ENCODE data around the gene DHX35. TPM values are rescaled to one million over a fixed set of nuclear protein-coding genes. Genes with fewer than 3 reads are reported as not detected.

Gene DHX35
- total RNA-seq, 2 experiments from 2014 or later = 16.9 to 17.0 TPM

DNA sequence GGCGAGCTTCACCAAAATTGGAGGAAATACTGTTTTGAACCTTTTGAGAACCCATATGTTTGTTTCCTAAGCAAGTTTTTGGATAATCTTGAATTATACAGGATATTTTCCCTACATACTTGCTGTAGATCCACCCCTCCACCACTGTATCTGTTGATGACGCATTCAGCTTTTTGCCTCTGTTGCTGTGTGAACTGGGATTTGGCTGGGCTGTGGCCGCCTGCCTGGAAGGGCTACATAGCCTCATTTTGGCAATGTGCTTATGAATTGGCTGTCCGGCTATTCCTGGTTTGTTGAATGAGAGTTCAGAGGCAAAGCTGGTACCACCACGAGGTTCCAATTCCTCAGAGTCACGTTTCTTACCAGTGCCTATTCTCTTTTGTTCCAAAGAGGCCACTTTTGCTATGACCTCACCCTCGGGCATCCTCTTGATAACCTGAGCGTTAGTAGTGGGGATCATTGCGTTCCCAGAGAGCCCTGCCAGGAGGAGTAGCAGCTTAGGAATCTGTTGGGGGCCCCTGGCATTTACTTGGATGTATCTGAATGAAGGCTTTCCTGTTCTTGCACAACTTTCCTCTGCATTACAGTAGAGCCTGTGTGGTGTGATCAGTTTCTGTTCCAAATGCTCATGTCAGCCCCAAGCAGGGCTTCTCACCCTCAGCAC lies 29.6 kb upstream of the DHX35 start:
- H3K4me3 Mint-ChIP-seq = no peak overlapping the region
- H3K27me3 Mint-ChIP-seq = no peaks in the 10 kb centered on the region
- no peak overlapping the region for H3K27ac Mint-ChIP-seq
- no peak for DNase-seq
- H3K36me3 Mint-ChIP-seq = peaks cover 16% of the 10 kb centered on the region
- H3K4me1 Mint-ChIP-seq = peaks cover 19% of the 10 kb centered on the region
- no peaks in the 10 kb centered on the region for H3K9me3 Mint-ChIP-seq

DNA sequence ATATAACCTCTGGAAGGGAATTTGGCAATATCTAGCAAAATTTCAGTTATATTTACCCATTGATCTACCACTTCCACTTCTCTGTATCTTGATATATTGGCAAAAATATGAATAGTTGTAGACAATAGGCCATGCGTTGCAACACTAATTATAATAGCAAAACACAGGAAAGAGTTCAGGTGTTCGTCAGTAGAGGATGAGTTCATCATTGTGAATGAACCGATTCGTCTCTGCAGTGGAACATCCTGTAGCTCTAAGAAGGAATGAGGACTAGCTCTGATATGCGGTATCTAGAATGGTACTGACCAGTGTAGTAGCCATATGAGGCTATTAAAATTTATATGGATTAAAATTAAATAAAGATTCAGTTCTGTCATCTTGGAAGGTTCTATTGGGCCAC lies 27.6 kb upstream of the DHX35 start:
- no peaks in the 10 kb centered on the region for H3K27me3 Mint-ChIP-seq
- H3K9me3 Mint-ChIP-seq = no peaks in the 10 kb centered on the region
- H3K4me1 Mint-ChIP-seq = peaks cover 4% of the 10 kb centered on the region
- no peak overlapping the region for H3K27ac Mint-ChIP-seq
- peaks cover 5% of the 10 kb centered on the region for H3K36me3 Mint-ChIP-seq
- H3K4me3 Mint-ChIP-seq = no peak overlapping the region
- DNase-seq = no peak

DNA sequence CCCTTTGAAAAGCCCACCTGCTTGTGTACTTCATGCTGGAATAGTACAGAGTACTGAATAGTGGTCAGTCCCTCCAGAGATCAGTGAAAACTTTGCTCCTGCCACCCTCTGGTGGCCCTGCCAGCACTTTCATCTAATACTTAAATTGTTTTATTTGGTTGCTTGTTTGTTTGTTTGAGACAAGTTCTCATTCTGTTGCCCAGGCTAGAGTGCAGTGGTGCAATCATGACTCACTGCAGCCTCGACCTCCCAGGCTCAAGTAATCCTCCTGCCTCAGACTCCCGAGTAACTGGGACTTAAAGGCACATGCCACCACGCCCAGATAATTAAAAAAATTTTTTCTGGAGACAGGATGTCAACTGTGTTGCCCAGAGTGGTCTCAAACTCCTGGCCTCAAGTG lies 26.9 kb upstream of the DHX35 start:
- Mint-ChIP-seq H3K9me3 (no peaks in the 10 kb centered on the region), H3K4me1 (no peaks in the 10 kb centered on the region), H3K36me3 (peaks cover 8% of the 10 kb centered on the region), H3K27me3 (no peaks in the 10 kb centered on the region), H3K27ac (no peak overlapping the region), H3K4me3 (no peak overlapping the region)
- no peak for DNase-seq

DNA sequence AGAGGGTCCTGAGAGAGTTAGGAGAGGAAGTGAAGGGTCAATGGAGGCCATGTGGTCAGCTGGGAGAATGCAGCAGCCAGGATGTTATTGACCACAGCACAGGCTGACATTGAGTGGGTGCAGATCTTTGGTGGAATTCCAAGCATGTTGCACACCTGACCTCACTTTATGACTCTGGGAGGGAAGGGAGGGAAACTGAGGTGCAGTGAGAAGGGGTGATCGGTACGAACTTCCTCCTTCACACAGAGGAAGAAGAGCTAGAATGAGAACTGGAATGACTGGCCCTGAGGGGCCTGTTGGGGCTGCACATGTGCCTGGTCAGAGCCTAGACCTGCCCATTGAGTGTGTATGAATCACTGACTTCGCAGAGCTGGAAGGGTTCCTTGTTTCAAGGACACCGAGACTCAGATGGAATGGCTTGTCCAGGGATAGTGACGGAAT lies 26.2 kb upstream of the DHX35 start:
- no peak overlapping the region for H3K4me3 Mint-ChIP-seq
- no peaks in the 10 kb centered on the region for H3K27me3 Mint-ChIP-seq
- peaks cover 8% of the 10 kb centered on the region for H3K36me3 Mint-ChIP-seq
- no peak overlapping the region for H3K27ac Mint-ChIP-seq
- no peaks in the 10 kb centered on the region for H3K4me1 Mint-ChIP-seq
- no peak for DNase-seq
- H3K9me3 Mint-ChIP-seq = no peaks in the 10 kb centered on the region

DNA sequence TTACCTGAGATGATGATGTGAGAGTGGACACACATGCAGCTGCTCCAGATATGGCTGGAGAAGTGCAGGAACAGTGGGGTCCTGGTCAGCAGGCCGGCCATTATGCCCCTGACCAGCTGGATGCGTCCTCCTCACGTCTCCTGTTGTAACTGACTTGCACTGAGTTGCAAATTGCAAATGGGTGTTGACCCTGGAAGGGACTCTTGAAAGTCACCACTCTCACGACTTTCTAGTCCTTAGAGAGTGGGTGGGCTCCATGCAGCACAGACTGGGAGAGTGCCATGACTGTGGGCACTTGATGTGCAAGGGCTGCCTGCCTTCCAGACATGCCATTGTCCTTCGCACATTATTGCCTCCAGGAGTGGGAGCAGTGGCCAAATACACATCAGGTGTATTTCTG lies 25.1 kb upstream of the DHX35 start:
- Mint-ChIP-seq H3K36me3 (peaks cover 10% of the 10 kb centered on the region), H3K27me3 (no peaks in the 10 kb centered on the region), H3K27ac (no peak overlapping the region), H3K9me3 (no peaks in the 10 kb centered on the region), H3K4me1 (no peaks in the 10 kb centered on the region), H3K4me3 (no peak overlapping the region)
- no peak for DNase-seq

DNA sequence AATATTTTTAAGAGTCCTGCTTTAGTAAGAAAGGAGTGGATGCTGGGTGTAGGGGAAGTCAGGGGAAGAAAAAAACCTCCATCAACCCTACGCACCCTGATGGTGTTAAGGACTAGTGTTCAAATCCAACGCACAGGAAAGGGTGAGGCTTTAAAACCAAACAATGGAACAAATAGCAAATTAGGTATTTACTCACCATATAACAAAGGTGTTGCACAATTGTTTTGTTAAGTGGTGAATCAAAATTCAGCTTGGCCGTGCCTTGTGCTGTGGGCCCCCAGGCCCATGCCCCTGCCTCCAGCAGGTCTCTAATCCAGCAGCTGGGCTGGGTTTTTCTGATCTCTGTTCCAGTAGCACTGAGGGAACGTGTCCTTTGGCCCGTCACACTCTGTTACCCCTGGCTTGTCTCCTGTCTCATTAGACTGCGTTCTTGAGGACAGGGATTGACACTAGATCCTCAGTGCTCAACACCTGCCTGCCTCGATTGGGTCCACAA lies 24.1 kb upstream of the DHX35 start:
- no peak overlapping the region for H3K4me3 Mint-ChIP-seq
- H3K4me1 Mint-ChIP-seq = no peaks in the 10 kb centered on the region

DNA sequence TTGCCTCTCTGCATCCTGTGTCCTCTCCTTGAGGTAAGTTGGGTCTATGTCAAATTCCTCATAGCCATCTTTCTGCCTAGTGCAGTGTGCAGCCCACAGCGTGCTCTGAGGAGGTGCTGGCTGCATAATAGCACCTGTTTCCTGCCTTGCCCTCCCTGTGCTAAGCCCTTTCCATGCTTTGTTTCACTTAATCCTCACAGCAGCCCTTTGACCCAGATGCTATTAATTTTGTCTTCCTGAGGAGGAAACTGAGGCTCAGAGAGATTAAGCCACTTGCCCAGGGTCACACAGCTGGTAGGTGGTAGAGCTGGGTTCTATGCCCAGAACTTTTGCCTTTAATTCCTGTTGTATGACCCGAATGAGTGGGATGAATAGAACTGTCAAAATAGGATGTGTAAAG lies 22.5 kb upstream of the DHX35 start:
- no peak for DNase-seq
- H3K4me1 Mint-ChIP-seq = no peaks in the 10 kb centered on the region

More for the DNA sequence above, 24.1 kb upstream of the DHX35 start:
- no peak overlapping the region for H3K27ac Mint-ChIP-seq
- H3K36me3 Mint-ChIP-seq = peaks cover 10% of the 10 kb centered on the region
- no peak for DNase-seq
- no peaks in the 10 kb centered on the region for H3K9me3 Mint-ChIP-seq
- H3K27me3 Mint-ChIP-seq = no peaks in the 10 kb centered on the region

DNA sequence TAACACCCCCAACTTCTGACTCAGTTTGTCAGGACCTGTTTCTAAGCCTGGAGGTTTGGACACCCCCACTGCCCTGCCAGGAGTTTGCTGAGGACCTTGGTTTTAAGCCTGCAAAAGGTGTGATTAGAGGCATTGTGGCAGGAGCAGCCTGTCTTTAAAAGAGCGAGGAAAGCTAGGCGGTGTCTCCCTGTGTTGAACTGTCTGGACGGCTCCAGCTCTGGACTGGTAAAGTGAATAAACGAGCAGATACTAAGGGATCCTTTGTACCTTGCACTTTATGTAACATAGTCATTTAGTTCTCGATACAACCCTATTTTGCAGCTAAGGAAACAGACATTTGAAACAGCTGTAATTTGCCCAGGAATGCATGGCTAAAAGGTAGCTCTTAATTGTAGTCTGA lies 21.5 kb upstream of the DHX35 start:
- no peak overlapping the region for H3K27ac Mint-ChIP-seq
- DNase-seq = no peak
- H3K4me1 Mint-ChIP-seq = no peaks in the 10 kb centered on the region
- H3K9me3 Mint-ChIP-seq = no peaks in the 10 kb centered on the region
- peaks cover 10% of the 10 kb centered on the region for H3K36me3 Mint-ChIP-seq
- H3K27me3 Mint-ChIP-seq = no peaks in the 10 kb centered on the region
- no peak overlapping the region for H3K4me3 Mint-ChIP-seq

More for the DNA sequence above, 22.5 kb upstream of the DHX35 start:
- no peak overlapping the region for H3K27ac Mint-ChIP-seq
- no peak overlapping the region for H3K4me3 Mint-ChIP-seq
- H3K27me3 Mint-ChIP-seq = no peaks in the 10 kb centered on the region
- H3K36me3 Mint-ChIP-seq = peaks cover 8% of the 10 kb centered on the region
- no peaks in the 10 kb centered on the region for H3K9me3 Mint-ChIP-seq

DNA sequence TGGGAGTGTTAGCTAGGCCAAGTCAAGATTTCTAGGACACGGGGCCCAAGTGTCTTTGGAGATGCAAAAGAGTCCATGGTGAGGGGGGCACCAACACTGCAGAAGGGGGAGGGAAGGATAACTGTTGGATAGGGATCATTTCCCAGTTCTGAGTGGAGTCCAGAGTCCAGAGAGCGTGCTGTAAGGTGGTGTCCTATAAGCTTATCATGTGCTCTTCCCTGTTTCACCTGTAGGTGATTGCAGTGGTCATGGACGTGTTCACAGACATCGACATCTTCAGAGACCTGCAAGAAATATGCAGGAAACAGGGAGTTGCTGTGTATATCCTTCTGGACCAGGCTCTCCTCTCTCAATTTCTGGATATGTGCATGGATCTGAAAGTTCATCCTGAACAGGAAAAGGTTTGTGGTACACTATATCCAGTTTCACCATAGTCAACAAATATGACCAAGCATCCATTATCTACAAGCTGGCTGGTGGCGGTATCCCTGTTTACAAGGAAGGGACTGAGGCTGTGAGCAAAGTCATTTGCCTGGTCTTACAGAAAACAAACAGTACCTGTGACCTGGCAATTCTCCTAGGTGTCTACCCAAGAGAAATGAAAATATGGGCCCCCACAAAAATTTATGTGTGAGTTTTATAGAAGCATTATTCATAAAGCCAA lies 20.3 kb upstream of the DHX35 start:
- Mint-ChIP-seq H3K27me3 (no peaks in the 10 kb centered on the region), H3K36me3 (peaks cover 16% of the 10 kb centered on the region), H3K4me1 (no peaks in the 10 kb centered on the region), H3K27ac (no peak overlapping the region), H3K4me3 (no peak overlapping the region), H3K9me3 (no peaks in the 10 kb centered on the region)
- no peak for DNase-seq

DNA sequence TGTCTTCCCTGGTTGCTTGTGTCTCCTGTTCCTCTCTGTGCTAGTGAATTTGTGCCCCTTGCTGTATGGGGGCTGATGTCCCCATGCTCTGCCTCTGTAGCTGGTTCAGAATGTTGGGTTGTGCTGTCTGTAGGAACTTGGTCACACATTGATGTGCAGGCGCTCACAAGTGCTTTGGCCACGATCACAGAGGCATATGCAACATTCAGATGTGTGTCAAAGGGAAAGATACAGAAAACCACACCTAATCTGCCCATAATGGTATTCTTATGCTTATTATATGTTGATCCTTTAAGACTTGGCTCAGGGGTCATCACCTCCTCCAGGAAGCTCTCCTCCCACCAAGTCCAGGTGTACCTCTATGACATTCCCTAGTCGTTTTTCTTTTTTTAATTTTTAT lies 17.1 kb upstream of the DHX35 start:
- no peak overlapping the region for H3K27ac Mint-ChIP-seq
- H3K36me3 Mint-ChIP-seq = peaks cover 15% of the 10 kb centered on the region
- no peaks in the 10 kb centered on the region for H3K27me3 Mint-ChIP-seq
- no peaks in the 10 kb centered on the region for H3K9me3 Mint-ChIP-seq
- no peak overlapping the region for H3K4me3 Mint-ChIP-seq
- no peak for DNase-seq
- H3K4me1 Mint-ChIP-seq = no peaks in the 10 kb centered on the region

DNA sequence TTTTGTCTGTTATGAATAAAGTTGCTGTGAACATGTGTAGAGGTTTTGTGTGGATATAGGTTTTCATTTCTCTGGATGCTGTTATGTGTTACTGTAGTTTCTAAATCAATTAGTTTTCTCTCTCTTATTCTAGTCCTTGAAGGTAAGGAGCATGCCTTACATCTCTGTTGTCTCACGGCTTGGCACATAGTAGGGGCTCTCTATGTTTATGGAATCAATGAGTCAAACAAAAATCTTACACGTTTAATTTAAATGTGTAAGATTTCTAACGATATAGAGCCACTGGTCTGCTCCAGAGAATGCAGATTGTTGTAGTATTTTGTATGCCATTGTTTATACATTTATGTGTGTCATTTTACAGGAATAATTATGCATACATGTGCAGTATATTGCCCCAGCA lies 15.3 kb upstream of the DHX35 start:
- Mint-ChIP-seq H3K27ac (no peak overlapping the region), H3K36me3 (peaks cover 21% of the 10 kb centered on the region), H3K4me1 (no peaks in the 10 kb centered on the region), H3K27me3 (no peaks in the 10 kb centered on the region), H3K4me3 (no peak overlapping the region), H3K9me3 (no peaks in the 10 kb centered on the region)
- no peak for DNase-seq

DNA sequence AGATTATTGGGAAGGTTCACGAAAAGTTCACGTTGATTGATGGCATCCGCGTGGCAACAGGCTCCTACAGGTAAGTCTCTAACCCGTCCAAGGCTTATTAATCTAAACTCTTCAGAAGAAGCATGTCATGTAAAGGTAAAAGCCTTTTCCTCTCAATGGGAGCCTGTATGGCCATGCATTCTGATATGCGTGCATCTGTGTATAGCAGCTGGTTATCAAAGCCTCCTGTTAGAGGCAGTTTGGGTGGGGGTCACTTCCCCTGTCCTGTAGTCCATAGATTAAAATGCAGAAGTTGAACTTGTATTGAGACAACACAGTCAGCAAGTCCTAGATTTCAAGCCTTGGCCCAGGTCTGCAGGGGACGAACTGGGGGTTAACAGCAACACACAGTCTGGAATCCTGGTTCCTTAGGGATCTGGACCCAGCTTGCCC lies 14.2 kb upstream of the DHX35 start:
- H3K36me3 Mint-ChIP-seq = peaks cover 28% of the 10 kb centered on the region
- no peak for DNase-seq

DNA sequence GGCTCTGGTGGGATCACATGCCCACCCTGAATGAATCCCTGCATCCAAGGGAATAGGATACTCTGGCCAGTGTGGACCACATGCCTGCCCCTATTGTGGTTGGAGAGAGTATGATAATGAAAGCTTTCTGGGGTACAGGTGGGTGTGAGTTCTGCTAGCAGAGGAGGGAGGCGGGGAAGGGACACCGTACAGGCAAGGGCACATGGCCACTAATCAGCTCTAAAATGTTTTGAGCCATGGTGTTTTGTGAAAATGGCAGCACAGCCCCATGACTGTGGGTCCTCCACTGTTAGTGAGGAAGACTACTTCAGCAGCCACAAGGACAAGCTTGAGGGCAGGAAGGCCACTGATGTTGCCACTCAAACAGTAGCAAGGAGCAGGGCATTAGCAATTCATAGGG lies 11.9 kb upstream of the DHX35 start:
- DNase-seq = no peak
- Mint-ChIP-seq H3K36me3 (peaks cover 30% of the 10 kb centered on the region), H3K4me3 (no peak overlapping the region), H3K9me3 (no peaks in the 10 kb centered on the region), H3K27ac (no peak overlapping the region), H3K4me1 (no peaks in the 10 kb centered on the region), H3K27me3 (no peaks in the 10 kb centered on the region)

More for the DNA sequence above, 14.2 kb upstream of the DHX35 start:
- Mint-ChIP-seq H3K27me3 (no peaks in the 10 kb centered on the region), H3K9me3 (no peaks in the 10 kb centered on the region), H3K4me1 (no peaks in the 10 kb centered on the region), H3K4me3 (no peak overlapping the region), H3K27ac (no peak overlapping the region)

DNA sequence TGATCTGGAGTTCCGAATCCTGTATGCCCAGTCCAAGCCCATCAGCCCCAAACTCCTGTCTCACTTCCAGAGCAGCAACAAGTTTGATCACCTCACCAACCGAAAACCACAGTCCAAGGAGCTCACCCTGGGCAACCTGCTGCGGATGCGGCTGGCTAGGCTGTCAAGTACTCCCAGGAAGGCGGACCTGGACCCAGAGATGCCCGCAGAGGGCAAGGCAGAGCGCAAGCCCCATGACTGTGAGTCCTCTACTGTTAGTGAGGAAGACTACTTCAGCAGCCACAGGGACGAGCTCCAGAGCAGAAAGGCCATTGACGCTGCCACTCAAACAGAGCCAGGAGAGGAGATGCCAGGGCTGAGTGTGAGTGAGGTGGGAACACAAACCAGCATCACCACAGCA lies 10.5 kb upstream of the DHX35 start:
- Mint-ChIP-seq H3K4me1 (no peaks in the 10 kb centered on the region), H3K9me3 (no peaks in the 10 kb centered on the region), H3K4me3 (no peak overlapping the region), H3K27ac (no peak overlapping the region), H3K27me3 (no peaks in the 10 kb centered on the region), H3K36me3 (peaks cover 26% of the 10 kb centered on the region)
- DNase-seq = no peak

DNA sequence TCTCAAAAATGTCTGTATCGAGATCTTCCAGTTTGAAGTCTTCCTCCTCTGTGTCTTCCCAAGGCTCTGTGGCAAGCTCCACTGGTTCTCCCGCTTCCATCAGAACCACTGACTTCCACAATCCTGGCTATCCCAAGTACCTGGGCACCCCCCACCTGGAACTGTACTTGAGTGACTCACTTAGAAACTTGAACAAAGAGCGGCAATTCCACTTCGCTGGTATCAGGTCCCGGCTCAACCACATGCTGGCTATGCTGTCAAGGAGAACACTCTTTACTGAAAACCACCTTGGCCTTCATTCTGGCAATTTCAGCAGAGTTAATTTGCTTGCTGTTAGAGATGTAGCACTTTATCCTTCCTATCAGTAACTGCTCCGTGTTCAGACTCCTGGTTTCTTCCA lies 10.0 kb upstream of the DHX35 start:
- H3K9me3 Mint-ChIP-seq = no peaks in the 10 kb centered on the region
- H3K27me3 Mint-ChIP-seq = no peaks in the 10 kb centered on the region
- DNase-seq = no peak
- H3K27ac Mint-ChIP-seq = no peak overlapping the region
- no peak overlapping the region for H3K4me3 Mint-ChIP-seq
- H3K36me3 Mint-ChIP-seq = peaks cover 24% of the 10 kb centered on the region
- no peaks in the 10 kb centered on the region for H3K4me1 Mint-ChIP-seq
